Pancreas (tissue), 10 donors: ENCODE results near the gene GPR84. TPM values are rescaled to one million over a fixed set of nuclear protein-coding genes. Genes with fewer than 3 reads are reported as not detected.

Experiments
- ATAC-seq, 4 donors: fragments of 200-7000 bp; cut with Tn5 transposase; one replicate each; pipeline versions ENCODE4 v1.8.0 to v1.9.1; 2020; ENCODE audit warnings: mild to moderate bottlenecking in 4 of 4, moderate library complexity in 4 of 4
- DNase-seq, 6 donors: peaks; one replicate each; pipeline ENCODE4 v3.0.0-alpha.2; 2020
- FAIRE-seq: peaks from 2 replicates; lab custom pipeline; 2012; peaks lifted over from hg19 to GRCh38; lab: Jason Lieb, UNC
- H3K27ac ChIP-seq, 4 donors: fragments of 200-600 bp; sonication (generic); 1 replicate in 3 of 4; 2 replicates in 1 of 4; pipeline versions ENCODE4 v1.5.0 to v1.8.0; 2020
- H3K27me3 ChIP-seq, 4 donors: fragments of 200-600 bp; one replicate each; pipeline ENCODE4 v1.8.0; 2021
- H3K36me3 ChIP-seq, 3 donors: fragments of 200-600 bp; sonication (generic) in 1 of 3; one replicate each; pipeline versions ENCODE4 v1.5.0 to v1.8.0; 2020 to 2021
- H3K4me1 ChIP-seq, 3 donors: fragments of 200-600 bp; one replicate each; pipeline ENCODE4 v1.8.0; 2021
- H3K4me3 ChIP-seq, 4 donors: fragments of 200-600 bp; sonication (generic) in 2 of 4; one replicate each; pipeline versions ENCODE4 v1.5.0 to v1.8.0; 2020 to 2021
- H3K9me3 ChIP-seq, 4 donors: fragments of 200-600 bp; one replicate each; pipeline ENCODE4 v1.8.0; 2021
- CTCF ChIP-seq, 4 donors: fragments of 200-600 bp; sonication (generic) in 3 of 4; IDR thresholded peaks; one replicate each; pipeline versions ENCODE4 v1.5.0 to v1.8.0; 2021; ENCODE audit warnings: antibody characterized with exemption in 4 of 4
- WGBS, 2 donors: extraction: QIAGEN DNeasy Blood & Tissue Kit; methylation state at CpG; one replicate each; pipeline ENCODE4 v1.1.7; 2013; 5-methylcytosine and 5-hydroxymethylcytosine counted together
- intact Hi-C, 3 donors: fragments of 100-400 bp; cut with DNase I; formaldehyde crosslinking; loops; one replicate each; pipeline versions ENCODE4 v1.11.1 to v1.14.2; 2022
- polyA plus RNA-seq, 2 donors: library from polyadenylated mRNA; stranded (reverse); fragments of 200-250 nt; gene quantifications; one replicate each; pipeline ENCODE4 v1.2.3, GENCODE V29; 2013
- total RNA-seq, 6 donors: library from RNA; stranded (reverse); fragmentation: NEBNext Ultra II Directional in 4 of 6; extraction: Animal tissue kit (Norgen Biotek cat#: 25700) in 4 of 6; gene quantifications; one replicate each; pipeline versions ENCODE4 v1.2.1 to v1.2.4, GENCODE V29; 2021 to 2023
- donor health status: healthy with polysubstance abuse.
- donor health status: DM: no; HTN: no; CAD: no; lungs with moderate emphysema.
- donor health status: DM: no; HTN: no; CAD: no.
- donor health status: control.
- donor health status: control.
- donor health status: Bipolar disorder and iron deficiency.
- donor health status: DM: yes; HTN: yes; CAD: no.
- donor health status: DM: no; HTN: no; CAD: no.
- donor health status: DM: no; HTN: no; CAD: no.
- donor health status: DM: yes; HTN: yes; CAD: no.

The GPR84 gene
- total and polyA plus RNA-seq, 8 donors = 0.09 to 0.87 (median 0.39) TPM; not detected in 2

GRCh38 chr12:54398218-54398617, 33.9 kb upstream of the GPR84 start:
- Histone ChIP-seq H3K9me3 (no peaks in the 10 kb centered on the region), H3K4me3 (no peak overlapping the region), H3K36me3 (peaks cover 0 to 36% (median 8%) of the 10 kb centered on the region in 3 donors), H3K27me3 (no peaks in the 10 kb centered on the region), H3K4me1 (no peaks in the 10 kb centered on the region), H3K27ac (no peak overlapping the region)
- 81 to 85% methylated on average over 2 of the region's 2 CpGs for WGBS, 2 donors
- ATAC-seq (no peak), FAIRE-seq (no peak), DNase-seq (no peak)
- intact Hi-C loops = no loop called here
- no peak for TF ChIP-seq CTCF (IDR thresholded peaks at IDR 0.05)

DNA sequence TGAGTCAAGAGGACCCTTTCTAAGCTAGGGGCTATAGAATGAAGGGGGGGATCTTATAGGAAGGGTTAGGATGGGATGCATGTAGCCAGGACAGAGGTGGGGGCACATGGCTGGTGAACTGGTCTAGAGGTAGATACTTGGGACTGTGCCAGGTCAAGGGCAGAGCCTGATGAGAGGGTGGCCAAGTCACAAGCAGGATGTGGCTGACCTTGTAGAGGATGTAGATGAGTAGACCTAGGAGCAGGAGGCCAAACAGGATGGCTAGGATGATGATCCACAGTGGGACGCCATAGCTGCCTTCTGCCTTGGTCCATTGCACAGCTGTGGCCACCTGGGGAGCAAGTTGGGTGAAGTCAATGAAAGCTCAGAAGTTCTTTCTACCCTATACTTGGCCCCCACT, 32.9 kb upstream of the GPR84 start:
- Histone ChIP-seq H3K27ac (no peak overlapping the region), H3K27me3 (no peaks in the 10 kb centered on the region), H3K4me1 (no peaks in the 10 kb centered on the region), H3K9me3 (no peaks in the 10 kb centered on the region), H3K4me3 (no peak overlapping the region), H3K36me3 (peaks cover 0 to 26% (median 10%) of the 10 kb centered on the region in 3 donors)
- DNase-seq = no peak
- intact Hi-C loops = no loop called here
- WGBS, 2 donors = 86% methylated on average over 1 of the region's 1 CpG
- no peak for TF ChIP-seq CTCF (IDR thresholded peaks at IDR 0.05)
- no peak for ATAC-seq
- FAIRE-seq = no peak

GRCh38 chr12:54395545-54395944, 31.3 kb upstream of the GPR84 start:
- ATAC-seq (no peak), FAIRE-seq (no peak), DNase-seq (no peak)
- H3K4me3 ChIP-seq = no peak overlapping the region
- H3K4me1 ChIP-seq = no peaks in the 10 kb centered on the region
- peaks cover 0 to 15% (median 2%) of the 10 kb centered on the region in 3 donors for H3K36me3 ChIP-seq
- no peaks in the 10 kb centered on the region for H3K27me3 ChIP-seq
- TF ChIP-seq CTCF (IDR thresholded peaks at IDR 0.05) = no peak
- H3K9me3 ChIP-seq = no peaks in the 10 kb centered on the region
- intact Hi-C loops = no loop called here
- no peak overlapping the region for H3K27ac ChIP-seq

DNA sequence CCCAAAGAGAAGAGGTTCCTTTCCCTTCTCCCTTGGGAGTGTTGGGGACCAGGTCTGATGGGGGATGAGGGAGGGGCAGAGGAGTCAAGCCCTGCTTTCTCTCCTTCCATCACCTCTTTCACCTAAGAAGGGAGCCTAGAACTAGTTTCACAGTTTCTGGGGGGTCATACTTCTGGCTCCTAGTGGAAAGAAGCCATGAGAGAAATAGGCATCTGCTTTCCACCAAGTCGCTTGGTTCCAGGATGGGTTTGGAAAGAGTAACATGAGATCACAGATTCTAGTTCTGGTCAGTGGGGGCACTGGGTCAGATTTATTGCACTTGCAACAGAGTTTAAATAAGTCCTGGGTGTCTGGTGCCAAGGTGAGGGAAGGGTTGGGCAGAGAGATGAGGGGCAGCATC, 30.7 kb upstream of the GPR84 start:
- Histone ChIP-seq H3K36me3 (peaks cover 0 to 15% (median 2%) of the 10 kb centered on the region in 3 donors), H3K27me3 (no peaks in the 10 kb centered on the region), H3K9me3 (no peaks in the 10 kb centered on the region), H3K27ac (no peak overlapping the region), H3K4me3 (no peak overlapping the region), H3K4me1 (no peaks in the 10 kb centered on the region)
- no peak for DNase-seq
- WGBS, 2 donors = 90 to 100% methylated on average over 1 of the region's 1 CpG
- no peak for FAIRE-seq
- TF ChIP-seq CTCF (IDR thresholded peaks at IDR 0.05) = no peak
- ATAC-seq = no peak
- intact Hi-C loops = no loop called here

GRCh38 chr12:54394281-54394719, 30.0 kb upstream of the GPR84 start:
- Histone ChIP-seq H3K9me3 (no peaks in the 10 kb centered on the region), H3K27me3 (no peaks in the 10 kb centered on the region), H3K27ac (no peak overlapping the region), H3K36me3 (peaks cover 0 to 15% (median 2%) of the 10 kb centered on the region in 3 donors), H3K4me3 (no peak overlapping the region), H3K4me1 (no peaks in the 10 kb centered on the region)
- DNase-seq (peak in 1 of 6 donors; percentile 47), ATAC-seq (peak in 3 of 4 donors; percentile 32 to 53 (median 37)), FAIRE-seq (no peak)
- intact Hi-C loops = no loop called here
- 24 to 32% methylated on average over 4 of the region's 4 CpGs for whole genome bisulfite sequencing, 2 donors
- peak; percentile 43 to 74 (median 60) for TF ChIP-seq CTCF (IDR thresholded peaks at IDR 0.05)
